GM12878 (cell line): Measurements from ENCODE around the gene SASH3.
A peak's percentile ranks its signal among the peaks of the same experiment; 100 is the strongest.

Experiments
- CTCF ChIP-seq, 3 experiments: IDR thresholded peaks in 2 of 3; conservative IDR thresholded peaks in 1 of 3; 2 replicates each; pipeline ENCODE4 v1.5.1; 2011; ENCODE audit warnings: low read depth in 3 of 3, low read length in 3 of 3, mild to moderate bottlenecking in 3 of 3, control low read depth in 2 of 3, moderate library complexity in 2 of 3, inconsistent platforms in 1 of 3, mixed read lengths in 1 of 3; ENCODE audit not compliant: control insufficient read depth in 2 of 3, insufficient read depth in 1 of 3; ENCODE audit errors: extremely low read depth in 1 of 3
- KDM1A ChIP-seq: fragments of 200-600 bp; sonication (generic); IDR thresholded peaks from 2 replicates; pipeline ENCODE4 v1.6.1; 2016; ENCODE audit warnings: borderline replicate concordance
- NR2C2 ChIP-seq: IDR thresholded peaks from 2 replicates; pipeline ENCODE4 v1.6.1; 2011; ENCODE audit warnings: borderline replicate concordance, low read depth; ENCODE audit not compliant: control insufficient read depth, insufficient read length
- POLR2A ChIP-seq: IDR thresholded peaks from 2 replicates; pipeline ENCODE4 v1.6.1; 2011; ENCODE audit warnings: low read depth, mild to moderate bottlenecking, low read length
- RUNX3 ChIP-seq: IDR thresholded peaks from 2 replicates; pipeline ENCODE4 v1.6.1; 2012; ENCODE audit warnings: low read length, inconsistent platforms
- SP1 ChIP-seq: IDR thresholded peaks from one replicate; pipeline ENCODE4 v1.6.1; 2011; ENCODE audit warnings: low read depth, low read length
- SREBF2 ChIP-seq: IDR thresholded peaks from 2 replicates; pipeline ENCODE4 v1.6.1; 2012; ENCODE audit warnings: mild to moderate bottlenecking, low read length
- SUZ12 ChIP-seq: fragments of 200-600 bp; sonication (generic); IDR thresholded peaks from one replicate; pipeline ENCODE4 v1.6.1; 2018; ENCODE audit warnings: antibody characterized with exemption, mild to moderate bottlenecking; ENCODE audit not compliant: unreplicated experiment

GRCh38 chrX:129790808-129791207 lies 11.1 kb downstream of the SASH3 start:
- no peak for TF ChIP-seq SUZ12
- peak; percentile 22; the same call in 1 of the 2 replicates for TF ChIP-seq POLR2A
- no peak for TF ChIP-seq SREBF2
- no peak for TF ChIP-seq NR2C2
- TF ChIP-seq CTCF (IDR thresholded peaks at IDR 0.05 in 2 of 3, conservative IDR thresholded peaks at IDR 0.05 in 1 of 3; ENCODE audit: control insufficient read depth in 2 of 3, extremely low read depth in 1 of 3, insufficient read depth in 1 of 3, low read depth in 3 of 3, low read length in 3 of 3) = no peak
- TF ChIP-seq RUNX3 = no peak
- no peak for TF ChIP-seq SP1
- TF ChIP-seq KDM1A = no peak
